Measurements from ENCODE around the gene ULK1. TPM values are rescaled to one million over a fixed set of nuclear protein-coding genes. Genes with fewer than 3 reads are reported as not detected.
A peak's percentile ranks its signal among the peaks of the same experiment; 100 is the strongest.

The ULK1 gene
- total and polyA plus RNA-seq, 2 of the 13 experiments (the other 11 are each of a cell fraction or from before 2014, with no cell fraction given) = 2.8 to 10.1 TPM

DNA sequence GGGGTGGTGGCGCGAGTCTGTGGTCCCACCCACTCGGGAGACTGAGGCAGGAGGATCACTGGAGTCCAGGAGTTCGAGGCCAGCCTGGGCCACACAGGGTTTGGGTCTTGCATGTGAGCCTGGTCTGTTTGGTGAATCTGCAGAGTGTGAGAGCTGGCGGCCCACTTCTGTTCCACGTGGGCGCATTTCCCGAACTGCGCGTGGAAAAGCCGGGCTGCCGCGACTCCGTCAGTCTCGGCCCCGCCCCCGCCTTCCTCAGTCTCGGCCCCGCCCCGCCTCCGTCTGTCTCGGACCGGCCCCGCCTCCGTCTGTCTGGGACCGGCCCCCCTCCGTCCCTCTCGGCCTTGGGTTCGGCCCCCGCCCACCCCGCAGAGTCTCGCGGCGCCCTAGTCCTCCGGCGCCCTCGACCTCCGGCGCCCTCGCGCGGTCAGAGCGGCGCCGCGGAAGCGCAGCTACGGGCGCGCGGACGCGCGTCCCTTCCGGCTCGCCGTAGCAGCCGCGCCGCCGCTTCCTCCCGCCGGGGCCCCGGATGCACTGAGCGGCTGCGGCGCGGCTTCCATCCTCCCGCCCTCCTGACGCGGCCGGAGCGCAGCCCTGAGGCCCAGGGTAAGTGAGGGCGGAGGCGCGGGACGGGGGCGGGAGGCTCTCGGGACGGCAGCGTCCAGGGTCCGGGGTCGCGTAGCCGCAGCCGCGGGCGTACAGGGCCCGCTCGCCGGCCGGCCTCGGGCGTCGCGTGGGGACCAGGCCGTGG, 55.2 kb downstream of the ULK1 start, which contains the start of gene EP400 (continued):
- TF ChIP-seq GRHL1 (CRISPR knock-in tag; conservative IDR thresholded peaks at IDR 0.05) (no peak), ZNF788 (CRISPR knock-in tag; IDR thresholded peaks at IDR 0.05; ENCODE audit: borderline replicate concordance) (no peak), ZNF770 (CRISPR knock-in tag; IDR thresholded peaks at IDR 0.05) (peak; percentile 85), JUND (CRISPR knock-in tag; IDR thresholded peaks at IDR 0.05) (no peak), NR1H2 (CRISPR knock-in tag; IDR thresholded peaks at IDR 0.05; ENCODE audit: borderline replicate concordance, low read depth) (no peak), JDP2 (CRISPR knock-in tag; IDR thresholded peaks at IDR 0.05; ENCODE audit: borderline replicate concordance) (no peak), ASH2L (IDR thresholded peaks at IDR 0.05; ENCODE audit: insufficient read length, low read depth, low read length) (peak; percentile 76), CERS6 (CRISPR knock-in tag; IDR thresholded peaks at IDR 0.05) (no peak), GABPA (IDR thresholded peaks at IDR 0.05; ENCODE audit: low read depth, low read length) (peak; percentile 75), GABPA (CRISPR knock-in tag; IDR thresholded peaks at IDR 0.05; ENCODE audit: low read depth) (0 out of 2 replicates have a peak, but pooled peaks have one; percentile 26), THAP8 (CRISPR knock-in tag; IDR thresholded peaks at IDR 0.05; ENCODE audit: borderline replicate concordance) (0 out of 2 replicates have a peak, but pooled peaks have one; percentile 73), SNRNP70 (IDR thresholded peaks at IDR 0.05; ENCODE audit: low read depth, low read length) (no peak), HDAC6 (IDR thresholded peaks at IDR 0.05; ENCODE audit: low read depth, low read length) (no peak), FOXC1 (CRISPR knock-in tag; IDR thresholded peaks at IDR 0.05; ENCODE audit: borderline replicate concordance) (no peak), ARID2 (CRISPR knock-in tag; IDR thresholded peaks at IDR 0.05; ENCODE audit: borderline replicate concordance) (no peak), IRF2 (CRISPR knock-in tag; IDR thresholded peaks at IDR 0.05) (peak; percentile 23; the same call in 1 of the 2 replicates), ZNF282 (IDR thresholded peaks at IDR 0.05; ENCODE audit: partially characterized antibody) (no peak), TARDBP (CRISPR knock-in tag; IDR thresholded peaks at IDR 0.05) (peak; percentile 44; the same call in 1 of the 2 replicates), ZNF543 (CRISPR knock-in tag; IDR thresholded peaks at IDR 0.05) (no peak)
- TF ChIP-seq, protein P1, sequence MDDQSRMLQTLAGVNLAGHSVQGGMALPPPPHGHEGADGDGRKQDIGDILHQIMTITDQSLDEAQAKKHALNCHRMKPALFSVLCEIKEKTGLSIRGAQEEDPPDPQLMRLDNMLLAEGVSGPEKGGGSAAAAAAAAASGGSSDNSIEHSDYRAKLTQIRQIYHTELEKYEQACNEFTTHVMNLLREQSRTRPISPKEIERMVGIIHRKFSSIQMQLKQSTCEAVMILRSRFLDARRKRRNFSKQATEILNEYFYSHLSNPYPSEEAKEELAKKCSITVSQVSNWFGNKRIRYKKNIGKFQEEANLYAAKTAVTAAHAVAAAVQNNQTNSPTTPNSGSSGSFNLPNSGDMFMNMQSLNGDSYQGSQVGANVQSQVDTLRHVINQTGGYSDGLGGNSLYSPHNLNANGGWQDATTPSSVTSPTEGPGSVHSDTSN (CRISPR knock-in tag; IDR thresholded peaks at IDR 0.05; ENCODE audit: borderline replicate concordance) = peak; percentile 64; the same call in 1 of the 2 replicates

Data from HepG2 (cell line).